Chondrocyte (in vitro differentiated cells): ENCODE data around the gene IL34. TPM values are rescaled to one million over a fixed set of nuclear protein-coding genes. Genes with fewer than 3 reads are reported as not detected.

Experiments
- DNase-seq: peaks from one replicate; pipeline ENCODE4 v3.0.0; 2021; ENCODE audit warnings: mixed read lengths, low spot score
- H3K27ac Mint-ChIP-seq: one replicate; pipeline ENCODE4 v1.8.0; 2021; ENCODE audit warnings: mild to moderate bottlenecking, moderate library complexity, mixed read lengths; ENCODE audit not compliant: unreplicated experiment
- H3K27me3 Mint-ChIP-seq: 2 replicates; pipeline ENCODE4 v1.8.0; 2021; ENCODE audit warnings: low read depth, mixed read lengths
- H3K36me3 Mint-ChIP-seq: 2 replicates; pipeline ENCODE4 v1.8.0; 2021; ENCODE audit warnings: low read depth, mixed read lengths
- H3K4me1 Mint-ChIP-seq: 2 replicates; pipeline ENCODE4 v1.8.0; 2021; ENCODE audit warnings: low read depth, mild to moderate bottlenecking, mixed read lengths
- H3K4me3 Mint-ChIP-seq: one replicate; pipeline ENCODE4 v1.8.0; 2021; ENCODE audit warnings: mild to moderate bottlenecking, moderate library complexity, mixed read lengths; ENCODE audit not compliant: unreplicated experiment
- H3K9me3 Mint-ChIP-seq: 2 replicates; pipeline ENCODE4 v1.8.0; 2021; ENCODE audit warnings: low read depth, mixed read lengths
- total RNA-seq: library from RNA; stranded (reverse); gene quantifications from 3 replicates; pipeline ENCODE4 v1.2.1, GENCODE V29; 2021
- TF ChIP-seq, protein P1 (sequence below): fragments of 200-600 bp; sonication (generic); IDR thresholded peaks from 2 replicates; pipeline ENCODE4 v1.5.0; 2021; ENCODE audit warnings: antibody characterized with exemption, mild to moderate bottlenecking, moderate library complexity

IL34 gene
- total RNA-seq, 1 donor from 2014 or later: 20.8 TPM

DNA sequence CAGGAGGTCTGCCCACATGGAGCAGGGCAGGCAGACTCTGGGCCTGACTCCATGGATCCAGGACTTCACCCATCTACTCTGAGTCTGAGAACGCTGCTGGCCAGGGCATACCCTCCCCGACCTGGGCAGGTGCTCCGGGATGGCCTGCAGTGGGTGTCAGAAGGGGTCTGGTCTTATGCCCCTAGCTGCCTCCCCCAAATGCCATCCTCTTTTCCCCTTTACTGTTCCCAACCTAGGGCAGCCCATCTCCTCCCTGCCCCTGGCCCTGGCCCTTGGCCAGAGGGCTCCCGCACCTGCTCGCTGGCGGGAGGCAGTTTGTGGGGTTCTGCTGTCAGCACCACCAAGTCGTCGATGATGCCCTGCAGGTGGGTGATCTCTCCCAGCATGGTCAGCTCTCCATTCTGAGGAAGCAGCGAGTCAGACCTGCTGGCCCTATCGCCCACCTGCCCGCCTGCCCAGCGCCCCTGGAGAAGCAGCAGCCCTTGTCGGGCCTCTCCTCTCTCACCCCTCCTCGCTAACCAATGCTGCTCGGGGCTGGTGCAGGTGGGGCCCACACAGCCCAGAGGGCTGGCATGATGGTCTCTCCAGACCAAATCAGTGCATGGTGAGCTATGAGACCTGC is 31.3 kb downstream of the IL34 start:
- peaks cover 35% of the 10 kb centered on the region for H3K36me3 Mint-ChIP-seq
- H3K9me3 Mint-ChIP-seq: no peaks in the 10 kb centered on the region
- TF ChIP-seq, protein P1, sequence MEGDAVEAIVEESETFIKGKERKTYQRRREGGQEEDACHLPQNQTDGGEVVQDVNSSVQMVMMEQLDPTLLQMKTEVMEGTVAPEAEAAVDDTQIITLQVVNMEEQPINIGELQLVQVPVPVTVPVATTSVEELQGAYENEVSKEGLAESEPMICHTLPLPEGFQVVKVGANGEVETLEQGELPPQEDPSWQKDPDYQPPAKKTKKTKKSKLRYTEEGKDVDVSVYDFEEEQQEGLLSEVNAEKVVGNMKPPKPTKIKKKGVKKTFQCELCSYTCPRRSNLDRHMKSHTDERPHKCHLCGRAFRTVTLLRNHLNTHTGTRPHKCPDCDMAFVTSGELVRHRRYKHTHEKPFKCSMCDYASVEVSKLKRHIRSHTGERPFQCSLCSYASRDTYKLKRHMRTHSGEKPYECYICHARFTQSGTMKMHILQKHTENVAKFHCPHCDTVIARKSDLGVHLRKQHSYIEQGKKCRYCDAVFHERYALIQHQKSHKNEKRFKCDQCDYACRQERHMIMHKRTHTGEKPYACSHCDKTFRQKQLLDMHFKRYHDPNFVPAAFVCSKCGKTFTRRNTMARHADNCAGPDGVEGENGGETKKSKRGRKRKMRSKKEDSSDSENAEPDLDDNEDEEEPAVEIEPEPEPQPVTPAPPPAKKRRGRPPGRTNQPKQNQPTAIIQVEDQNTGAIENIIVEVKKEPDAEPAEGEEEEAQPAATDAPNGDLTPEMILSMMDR: no peak
- H3K4me1 Mint-ChIP-seq: peaks cover 30% of the 10 kb centered on the region
- DNase-seq: peak; percentile 80
- no peak overlapping the region for H3K4me3 Mint-ChIP-seq
- no peak overlapping the region for H3K27ac Mint-ChIP-seq
- H3K27me3 Mint-ChIP-seq: no peaks in the 10 kb centered on the region

DNA sequence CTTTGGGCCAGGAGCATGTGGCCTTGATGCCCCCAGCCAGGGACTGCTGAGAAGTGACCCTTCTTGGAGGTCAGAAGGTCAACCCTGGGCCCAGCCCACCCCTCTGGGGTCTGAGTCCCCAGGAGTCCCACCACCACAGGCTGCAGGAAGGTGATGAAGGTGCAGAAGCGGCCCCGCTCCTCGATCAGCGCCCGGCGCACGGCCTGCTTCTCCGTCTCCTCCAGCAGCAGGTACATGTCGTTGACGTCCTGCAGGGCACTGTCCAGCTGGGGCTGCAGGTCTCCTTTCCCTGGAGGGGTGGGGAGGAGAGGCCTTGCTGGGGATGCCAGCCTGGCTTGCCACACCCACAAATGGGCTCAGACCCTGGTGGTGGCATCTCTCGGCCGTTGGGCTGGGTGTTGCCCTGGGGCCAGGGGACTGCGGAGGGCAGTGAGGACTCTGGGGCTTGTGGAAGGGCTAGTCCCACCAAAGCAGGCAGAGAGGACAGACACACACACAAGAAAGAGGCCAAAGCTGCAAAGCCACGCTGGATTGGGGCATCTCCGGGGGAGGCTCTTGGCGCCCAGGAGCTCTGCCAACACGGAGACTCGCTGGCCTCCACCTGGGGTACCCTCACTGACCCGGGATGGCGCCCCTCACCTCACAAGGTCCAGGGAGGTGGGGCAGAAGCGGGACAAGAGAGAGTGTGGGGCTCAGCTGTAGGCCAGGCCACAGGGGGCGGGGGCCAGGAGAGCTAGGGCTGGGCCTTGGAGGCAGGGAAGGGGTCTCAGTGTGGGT is 31.9 kb downstream of the IL34 start:
- H3K9me3 Mint-ChIP-seq: no peaks in the 10 kb centered on the region
- TF ChIP-seq, protein P1: no peak

DNA sequence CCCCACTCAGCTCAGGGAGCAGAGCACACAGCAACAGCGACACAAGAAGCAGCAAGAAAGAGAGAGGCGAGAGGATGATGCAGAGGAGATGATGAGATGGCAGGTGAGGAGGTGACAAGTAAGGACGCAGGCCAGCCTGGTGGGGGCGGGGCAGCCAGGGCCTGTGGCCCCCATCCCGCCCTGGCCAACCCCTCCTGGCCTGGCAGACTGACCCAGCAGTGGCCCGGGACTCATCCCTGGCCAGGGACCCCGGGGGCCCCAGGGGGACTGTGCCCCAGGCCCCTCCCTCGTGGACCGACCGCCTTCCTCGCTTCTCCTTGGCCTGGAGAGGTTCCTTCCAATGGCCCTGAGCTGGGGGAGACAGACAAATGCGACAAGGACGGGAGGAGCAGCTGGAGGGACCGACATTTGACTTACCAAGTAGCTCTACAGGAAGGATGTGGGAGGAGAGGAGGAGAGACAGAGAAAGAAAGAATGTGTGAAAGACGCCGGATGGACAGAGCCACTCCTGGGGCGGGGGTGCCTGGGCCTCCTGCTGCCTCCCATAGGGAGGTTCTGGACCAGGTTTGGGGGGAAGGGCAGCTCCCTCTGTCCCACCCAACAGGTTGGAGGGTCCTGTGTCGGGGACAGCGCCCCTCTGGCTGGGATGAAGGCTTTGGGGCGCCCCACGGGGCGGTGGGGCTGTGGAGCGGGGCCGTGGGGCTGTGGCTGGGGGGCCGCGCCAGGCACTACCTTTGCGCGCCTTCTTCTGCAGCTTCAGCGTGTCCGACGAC is 32.7 kb downstream of the IL34 start:
- TF ChIP-seq, protein P1: no peak
- Mint-ChIP-seq H3K4me3 (no peak overlapping the region), H3K9me3 (no peaks in the 10 kb centered on the region), H3K4me1 (peaks cover 45% of the 10 kb centered on the region), H3K27ac (no peak overlapping the region), H3K36me3 (peaks cover 27% of the 10 kb centered on the region), H3K27me3 (no peaks in the 10 kb centered on the region)
- DNase-seq: no peak

More for the DNA sequence above, 31.9 kb downstream of the IL34 start:
- H3K36me3 Mint-ChIP-seq: peaks cover 28% of the 10 kb centered on the region
- H3K27me3 Mint-ChIP-seq: no peaks in the 10 kb centered on the region
- H3K4me3 Mint-ChIP-seq: no peak overlapping the region
- peaks cover 37% of the 10 kb centered on the region for H3K4me1 Mint-ChIP-seq
- peak; percentile 92 for DNase-seq
- H3K27ac Mint-ChIP-seq: peak overlapping the region; percentile 51

DNA sequence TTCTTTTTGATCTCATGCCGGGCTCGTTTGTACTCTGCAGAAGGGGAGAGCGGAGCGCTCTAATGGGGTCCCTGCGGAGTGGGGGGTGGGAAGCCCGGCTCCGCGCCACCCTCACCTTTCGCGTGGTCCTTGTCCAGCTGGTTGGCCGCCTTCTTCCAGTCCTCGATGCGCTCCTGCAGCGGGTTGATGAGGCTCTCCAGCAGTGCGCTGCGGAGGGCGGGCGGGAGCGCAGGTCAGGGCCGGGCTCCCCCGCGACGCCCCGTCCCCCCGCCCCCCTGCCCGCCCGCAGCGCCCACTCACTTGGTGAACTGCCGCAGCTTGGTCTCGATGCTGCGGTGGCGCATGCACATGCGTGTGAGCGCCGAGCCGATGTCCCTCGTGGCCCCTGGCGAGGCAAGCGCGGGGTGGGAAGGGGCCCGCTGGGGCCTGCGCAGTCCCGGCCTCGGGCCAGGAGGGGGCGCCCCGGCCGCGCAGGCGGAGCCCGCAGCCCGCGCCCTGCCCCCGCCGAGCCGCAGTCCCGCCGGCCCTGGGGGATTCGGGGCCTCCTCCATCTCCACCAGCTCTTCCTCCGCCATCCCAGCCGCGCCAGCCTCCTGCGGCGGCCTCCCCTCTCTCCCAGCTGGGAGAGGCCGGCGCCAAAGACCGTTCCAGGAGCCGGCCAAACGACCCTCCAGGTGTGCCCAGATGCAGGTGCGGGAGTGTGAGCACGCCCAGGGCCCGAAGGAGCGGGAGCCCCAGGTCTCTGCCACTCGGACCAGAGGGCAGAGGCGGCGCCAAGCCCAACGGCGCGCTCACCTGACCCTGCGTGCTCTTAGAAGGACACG is 33.5 kb downstream of the IL34 start:
- Mint-ChIP-seq H3K4me1 (peaks cover 45% of the 10 kb centered on the region), H3K27ac (no peak overlapping the region), H3K36me3 (peaks cover 22% of the 10 kb centered on the region), H3K9me3 (no peaks in the 10 kb centered on the region), H3K27me3 (no peaks in the 10 kb centered on the region), H3K4me3 (no peak overlapping the region)
- DNase-seq: peak; percentile 91
- TF ChIP-seq, protein P1: peak; percentile 75
